HCT116 (cell line): ENCODE results near the gene MFAP3L. TPM values are rescaled to one million over a fixed set of nuclear protein-coding genes. Genes with fewer than 3 reads are reported as not detected.

Source experiments
- ATAC-seq: fragments of 200-7000 bp; cut with Tn5 transposase; 2 replicates; pipeline ENCODE4 v1.9.1; 2020; ENCODE audit warnings: mild to moderate bottlenecking, moderate library complexity
- BruUV-seq: library from RNA; stranded (reverse); fragments of 400-500 nt; replicated peaks from 2 replicates; lab custom pipeline; 2021; lab: Mats Ljungman, UMichigan
- CTCF ChIA-PET: fragments of 300-600 bp; sonication (Branson Sonifier 250); formaldehyde crosslinking; loops from one replicate; lab custom pipeline; 2021; ENCODE audit warnings: antibody characterized with exemption; lab: Charles Lee
- POLR2A ChIA-PET: fragments of 300-600, 350-600 bp; sonication (Branson Sonifier 250); formaldehyde crosslinking; loops from one replicate; lab custom pipeline; 2021; ENCODE audit warnings: antibody characterized with exemption; lab: Charles Lee
- RAD21 ChIA-PET, 2 experiments: fragments of 300-600 bp; sonication (Branson Sonifier 250); formaldehyde crosslinking; loops; one replicate each; lab custom pipeline; 2023; ENCODE audit warnings: low total read pairs in 2 of 2; ENCODE audit not compliant: uncharacterized antibody in 2 of 2, unreplicated experiment in 2 of 2, low non-redundant PET in 1 of 2; lab: Charles Lee
- DNase-seq: peaks from one replicate; pipeline ENCODE4 v3.0.0-alpha.2; 2010; ENCODE audit warnings: low read depth, low spot score
- H2AFZ ChIP-seq: fragments of 200-600 bp; shearing (Covaris generic), sonication (generic); 2 replicates; pipeline ENCODE4 v1.6.1; 2017; ENCODE audit warnings: low read depth, mixed run types, mixed read lengths, antibody characterized with exemption, low read length; ENCODE audit not compliant: poor library complexity, severe bottlenecking
- H3K27ac ChIP-seq: 2 replicates; pipeline ENCODE4 v1.5.1; 2012; ENCODE audit warnings: low read depth, low read length
- H3K27me3 ChIP-seq: fragments of 200-600 bp; sonication (generic); 2 replicates; pipeline ENCODE4 v1.6.1; 2016; ENCODE audit warnings: mixed run types, low read length, mixed read lengths; ENCODE audit not compliant: insufficient read depth
- H3K36me3 ChIP-seq, 2 experiments: fragments of 200-500 bp in 1 of 2; fragments of 200-600 bp in 1 of 2; sonication (Bioruptor generic) in 1 of 2; sonication (generic) in 1 of 2; 2 replicates each; pipeline versions ENCODE4 v1.5.1 to v1.6.1; 2014 to 2016; ENCODE audit warnings: low read length in 2 of 2, inconsistent platforms in 1 of 2, mixed read lengths in 1 of 2, mixed run types in 1 of 2; ENCODE audit not compliant: insufficient read depth in 2 of 2, control insufficient read depth in 1 of 2
- H3K4me1 ChIP-seq, 2 experiments: fragments of 200-600 bp in 1 of 2; sonication (generic) in 1 of 2; 2 replicates each; pipeline versions ENCODE4 v1.5.1 to v1.6.1; 2012 to 2017; ENCODE audit warnings: low read length in 2 of 2, inconsistent platforms in 1 of 2, mild to moderate bottlenecking in 1 of 2, mixed read lengths in 1 of 2, mixed run types in 1 of 2, moderate library complexity in 1 of 2; ENCODE audit not compliant: insufficient read depth in 2 of 2, control insufficient read depth in 1 of 2
- H3K4me2 ChIP-seq: fragments of 200-600 bp; sonication (generic); 2 replicates; pipeline ENCODE4 v1.6.1; 2017; ENCODE audit warnings: mixed run types, low read length, mixed read lengths
- H3K4me3 ChIP-seq, 2 experiments: fragments of 200-600 bp in 1 of 2; sonication (generic) in 1 of 2; replicated peaks in 1 of 2; 2 replicates each; pipeline ENCODE4 v1.5.1; 2011 to 2016; ENCODE audit warnings: low read length in 2 of 2, control low read depth in 1 of 2, low read depth in 1 of 2, mild to moderate bottlenecking in 1 of 2, mixed read lengths in 1 of 2, mixed run types in 1 of 2
- H3K79me2 ChIP-seq: fragments of 200-600 bp; sonication (generic); 2 replicates; pipeline ENCODE4 v1.6.1; 2017; ENCODE audit warnings: mild to moderate bottlenecking, mixed run types, low read length, moderate library complexity, mixed read lengths; ENCODE audit not compliant: insufficient read depth
- H3K9ac ChIP-seq: fragments of 200-600 bp; sonication (generic); 2 replicates; pipeline ENCODE4 v1.6.1; 2016; ENCODE audit warnings: low read length, mixed read lengths
- H3K9me2 ChIP-seq: fragments of 200-600 bp; sonication (generic), shearing (Covaris generic); 2 replicates; pipeline ENCODE4 v1.6.1; 2017; ENCODE audit warnings: mixed run types, mild to moderate bottlenecking, moderate library complexity; ENCODE audit not compliant: insufficient read depth
- H3K9me3 ChIP-seq, 2 experiments: fragments of 200-500 bp in 1 of 2; fragments of 200-600 bp in 1 of 2; sonication (Bioruptor generic) in 1 of 2; sonication (generic) in 1 of 2; 2 replicates each; pipeline ENCODE4 v1.6.1; 2014 to 2017; ENCODE audit warnings: low read length in 2 of 2, mixed read lengths in 2 of 2, inconsistent platforms in 1 of 2, low read depth in 1 of 2, mild to moderate bottlenecking in 1 of 2, mixed run types in 1 of 2, moderate library complexity in 1 of 2; ENCODE audit not compliant: control insufficient read depth in 1 of 2, insufficient read depth in 1 of 2
- H4K20me1 ChIP-seq: fragments of 200-600 bp; sonication (generic), shearing (Covaris generic); 2 replicates; pipeline ENCODE4 v1.6.1; 2017; ENCODE audit warnings: mixed run types, mild to moderate bottlenecking, moderate library complexity; ENCODE audit not compliant: insufficient read depth
- CBX3 ChIP-seq: IDR thresholded peaks from 2 replicates; pipeline ENCODE4 v1.6.1; 2012; ENCODE audit warnings: low read depth
- EGR1 ChIP-seq: IDR thresholded peaks from 2 replicates; pipeline ENCODE4 v1.6.1; 2012; ENCODE audit warnings: low read depth
- EZH2phosphoT487 ChIP-seq: fragments of 200-600 bp; IDR thresholded peaks from 2 replicates; pipeline ENCODE4 v1.6.1; 2018; ENCODE audit warnings: antibody characterized with exemption, borderline replicate concordance
- JUND ChIP-seq: IDR thresholded peaks from 2 replicates; pipeline ENCODE4 v1.6.1; 2012
- POLR2A ChIP-seq: IDR thresholded peaks from 2 replicates; pipeline ENCODE4 v1.7.0; 2011; ENCODE audit warnings: borderline replicate concordance; ENCODE audit not compliant: insufficient read depth, insufficient read length; ENCODE audit errors: extremely low read depth
- POLR2AphosphoS5 ChIP-seq: IDR thresholded peaks from 2 replicates; pipeline ENCODE4 v1.6.1; 2011; ENCODE audit warnings: mild to moderate bottlenecking, low read depth, low read length, moderate library complexity
- YY1 ChIP-seq: IDR thresholded peaks from 2 replicates; pipeline ENCODE4 v1.6.1; 2011; ENCODE audit warnings: low read length, low read depth, moderate library complexity, mild to moderate bottlenecking; ENCODE audit not compliant: insufficient replicate concordance; ENCODE audit errors: extremely low read depth
- ZFX ChIP-seq: fragments of 450-650 bp; IDR thresholded peaks from 2 replicates; pipeline ENCODE4 v1.6.1; 2017
- intact Hi-C: fragments of 100-400 bp; cut with micrococcal nuclease; formaldehyde crosslinking; loops from 2 replicates; pipeline ENCODE4 v1.10.0; 2022
- total RNA-seq: library from RNA; stranded (reverse); gene quantifications from one replicate; pipeline ENCODE4 v1.2.1, GENCODE V29; 2021; ENCODE audit not compliant: unreplicated experiment
- TF ChIP-seq, protein P1 (sequence below): IDR thresholded peaks from 2 replicates; pipeline ENCODE4 v1.6.1; 2012
- TF ChIP-seq, protein P2 (sequence below), 3 experiments: fragments of 200-600 bp in 1 of 3; sonication (generic) in 1 of 3; IDR thresholded peaks in 2 of 3; conservative IDR thresholded peaks in 1 of 3; 2 replicates each; pipeline ENCODE4 v1.5.1; 2012 to 2017; ENCODE audit warnings: low read depth in 2 of 3, low read length in 2 of 3, antibody characterized with exemption in 1 of 3, borderline replicate concordance in 1 of 3, control low read depth in 1 of 3, mild to moderate bottlenecking in 1 of 3, mixed read lengths in 1 of 3, mixed run types in 1 of 3, moderate library complexity in 1 of 3; ENCODE audit not compliant: insufficient read depth in 1 of 3

Gene MFAP3L
- total RNA-seq, 1 experiment from 2014 or later, result 8.4 TPM

DNA sequence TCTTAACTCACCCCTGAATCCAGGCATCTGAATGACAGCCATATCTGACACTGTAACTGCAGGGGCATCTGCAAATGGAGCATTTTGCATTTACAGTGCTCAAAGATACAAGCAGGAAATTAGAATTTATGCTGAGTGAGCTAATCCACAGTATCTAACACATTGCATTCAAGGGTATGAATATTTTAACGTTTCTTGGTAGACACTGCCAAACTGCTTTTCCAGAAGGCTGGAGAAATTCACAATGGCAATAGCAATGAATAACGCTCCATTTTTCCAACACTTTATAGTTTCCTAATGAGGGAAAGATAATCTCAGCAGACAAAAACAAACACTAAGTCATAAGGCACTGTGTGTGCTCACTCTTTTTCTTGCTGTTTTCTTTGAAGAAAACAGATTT, 32.6 kb upstream of the MFAP3L start:
- no peaks in the 10 kb centered on the region for H3K27me3 ChIP-seq
- ChIA-PET POLR2A (no interaction called here), CTCF (no interaction called here)
- intact Hi-C loops, result no loop called here
- no peak overlapping the region for H3K4me3 ChIP-seq
- no peak overlapping the region for H3K4me2 ChIP-seq
- no peak for DNase-seq
- H3K79me2 ChIP-seq, result no peaks in the 10 kb centered on the region
- H3K4me1 ChIP-seq, result no peaks in the 10 kb centered on the region
- no peak for TF ChIP-seq YY1
- no peak for TF ChIP-seq EGR1
- TF ChIP-seq, all 23 proteins: peak for 0
- RAD21 ChIA-PET, result no interaction called here
- Histone ChIP-seq H2AFZ (no peak overlapping the region), H3K27ac (no peak overlapping the region), H3K9ac (no peak overlapping the region), H3K9me3 (no peaks in the 10 kb centered on the region), H3K9me2 (no peaks in the 10 kb centered on the region), H3K36me3 (peaks cover 9 to 18% of the 10 kb centered on the region in 2 experiments; a peak in 3 of 4 replicates), H4K20me1 (no peaks in the 10 kb centered on the region)
- no peak for ATAC-seq
- no TSS peak for BruUV-seq

DNA sequence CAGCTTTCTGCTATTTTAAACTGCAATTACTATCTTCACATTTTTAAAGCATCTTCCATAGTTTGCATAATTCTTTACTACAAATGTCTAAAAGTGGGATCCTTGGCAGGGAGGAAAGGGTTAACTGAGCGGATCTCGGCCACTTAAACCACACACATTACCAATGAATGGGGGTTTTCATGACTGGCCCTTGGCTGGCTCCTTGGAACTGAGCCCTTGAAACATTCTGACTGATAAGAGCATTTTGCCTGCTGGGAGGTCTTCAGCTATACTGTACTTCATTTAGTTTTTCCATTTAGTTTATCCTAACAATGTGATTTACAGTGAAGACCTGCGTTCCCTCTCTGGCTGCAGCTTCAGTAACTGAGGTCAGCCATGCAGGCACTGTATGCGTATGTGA, 31.7 kb upstream of the MFAP3L start:
- no peak overlapping the region for H2AFZ ChIP-seq
- no TSS peak for BruUV-seq

More for the DNA sequence above, 31.7 kb upstream of the MFAP3L start:
- POLR2A ChIA-PET, result no interaction called here
- Histone ChIP-seq H3K4me2 (no peak overlapping the region), H3K79me2 (no peaks in the 10 kb centered on the region), H3K9me2 (no peaks in the 10 kb centered on the region), H3K27ac (no peak overlapping the region), H3K4me3 (no peak overlapping the region), H3K27me3 (no peaks in the 10 kb centered on the region), H3K9ac (no peak overlapping the region), H3K9me3 (no peaks in the 10 kb centered on the region), H3K36me3 (peaks cover 9 to 18% of the 10 kb centered on the region in 2 experiments; a peak in 3 of 4 replicates), H4K20me1 (no peaks in the 10 kb centered on the region), H3K4me1 (no peaks in the 10 kb centered on the region)
- no peak for TF ChIP-seq CBX3
- TF ChIP-seq EZH2phosphoT487, result no peak
- TF ChIP-seq, protein P1, sequence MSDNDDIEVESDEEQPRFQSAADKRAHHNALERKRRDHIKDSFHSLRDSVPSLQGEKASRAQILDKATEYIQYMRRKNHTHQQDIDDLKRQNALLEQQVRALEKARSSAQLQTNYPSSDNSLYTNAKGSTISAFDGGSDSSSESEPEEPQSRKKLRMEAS, result no peak
- TF ChIP-seq, protein P2, sequence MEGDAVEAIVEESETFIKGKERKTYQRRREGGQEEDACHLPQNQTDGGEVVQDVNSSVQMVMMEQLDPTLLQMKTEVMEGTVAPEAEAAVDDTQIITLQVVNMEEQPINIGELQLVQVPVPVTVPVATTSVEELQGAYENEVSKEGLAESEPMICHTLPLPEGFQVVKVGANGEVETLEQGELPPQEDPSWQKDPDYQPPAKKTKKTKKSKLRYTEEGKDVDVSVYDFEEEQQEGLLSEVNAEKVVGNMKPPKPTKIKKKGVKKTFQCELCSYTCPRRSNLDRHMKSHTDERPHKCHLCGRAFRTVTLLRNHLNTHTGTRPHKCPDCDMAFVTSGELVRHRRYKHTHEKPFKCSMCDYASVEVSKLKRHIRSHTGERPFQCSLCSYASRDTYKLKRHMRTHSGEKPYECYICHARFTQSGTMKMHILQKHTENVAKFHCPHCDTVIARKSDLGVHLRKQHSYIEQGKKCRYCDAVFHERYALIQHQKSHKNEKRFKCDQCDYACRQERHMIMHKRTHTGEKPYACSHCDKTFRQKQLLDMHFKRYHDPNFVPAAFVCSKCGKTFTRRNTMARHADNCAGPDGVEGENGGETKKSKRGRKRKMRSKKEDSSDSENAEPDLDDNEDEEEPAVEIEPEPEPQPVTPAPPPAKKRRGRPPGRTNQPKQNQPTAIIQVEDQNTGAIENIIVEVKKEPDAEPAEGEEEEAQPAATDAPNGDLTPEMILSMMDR (IDR thresholded peaks at IDR 0.05 in 2 of 3, conservative IDR thresholded peaks at IDR 0.05 in 1 of 3; ENCODE audit: borderline replicate concordance in 1 of 3, insufficient read depth in 1 of 3, low read depth in 2 of 3, low read length in 2 of 3), result no peak
- TF ChIP-seq POLR2AphosphoS5, result no peak
- no peak for TF ChIP-seq ZFX
- TF ChIP-seq EGR1, result no peak
- TF ChIP-seq JUND, result no peak
- TF ChIP-seq POLR2A, result no peak
- intact Hi-C loops, result no loop called here
- DNase-seq, result no peak
- ATAC-seq, result no peak
- RAD21 ChIA-PET, result no interaction called here
- CTCF ChIA-PET, result no interaction called here
